Activated naive CD4-positive, alpha-beta T cell treated with anti-CD3 and anti-CD28 coated beads, Interleukin-2, amount 50 U/mL, for 72 hours (primary cell): ENCODE measurements around the gene ADGRL3. TPM values are rescaled to one million over a fixed set of nuclear protein-coding genes. Genes with fewer than 3 reads are reported as not detected.

Experiments used
- ATAC-seq, 2 donors: fragments of 150-1000 bp; cut with Tn5 transposase; 2 replicates each; pipeline ENCODE4 v1.10.0; 2021; ENCODE audit warnings: mild to moderate bottlenecking in 2 of 2, moderate library complexity in 2 of 2
- DNase-seq, 2 donors: peaks; one replicate each; pipeline ENCODE4 v3.0.0; 2021 to 2022; ENCODE audit warnings: low spot score in 2 of 2
- H3K27ac Mint-ChIP-seq, 2 donors: one replicate each; pipeline ENCODE4 v1.8.0; 2022; ENCODE audit warnings: mild to moderate bottlenecking in 2 of 2, mixed read lengths in 2 of 2
- H3K36me3 Mint-ChIP-seq, 2 donors: one replicate each; pipeline ENCODE4 v1.8.0; 2022; ENCODE audit warnings: mixed read lengths in 2 of 2
- H3K9me3 Mint-ChIP-seq, 2 donors: one replicate each; pipeline ENCODE4 v1.8.0; 2022; ENCODE audit warnings: mixed read lengths in 2 of 2
- total RNA-seq, 2 donors: library from RNA; stranded (reverse); gene quantifications; one replicate each; pipeline ENCODE4 v1.2.3, GENCODE V29; 2022

The ADGRL3 gene
- total RNA-seq, 2 donors from 2014 or later, result not detected

- DNase-seq (no peak), ATAC-seq (no peak)
- Mint-ChIP-seq H3K36me3 (no peaks in the 10 kb centered on the region), H3K27ac (no peak overlapping the region), H3K9me3 (peaks cover 3 to 5% of the 10 kb centered on the region in 2 donors)
Measured at GRCh38 chr4:61407642-61408618, 207.8 kb downstream of the ADGRL3 start.

- Mint-ChIP-seq H3K27ac (no peak overlapping the region), H3K36me3 (no peaks in the 10 kb centered on the region), H3K9me3 (peaks cover 3 to 8% of the 10 kb centered on the region in 2 donors)
- no peak for ATAC-seq
- DNase-seq, result no peak
Measured at GRCh38 chr4:61408861-61409260, 208.7 kb downstream of the ADGRL3 start.

DNA sequence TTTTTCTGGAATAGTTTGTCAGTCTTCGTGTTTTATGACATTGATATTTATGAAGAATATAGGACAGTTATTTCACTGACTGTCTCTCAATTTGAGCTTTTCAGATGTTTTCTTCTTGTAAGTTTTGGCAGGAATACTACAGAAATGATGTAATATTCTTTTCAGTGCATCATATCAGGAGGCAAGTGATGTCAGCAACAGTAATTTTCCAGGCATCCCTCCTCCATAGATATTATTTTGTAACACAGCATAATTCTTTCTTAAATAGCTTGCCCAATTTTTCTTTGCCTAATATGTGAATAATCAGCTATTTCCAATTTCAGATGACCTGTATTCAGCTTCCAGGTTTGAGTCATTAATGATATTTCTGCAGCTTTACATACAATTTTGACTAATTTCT, 211.1 kb downstream of the ADGRL3 start:
- Mint-ChIP-seq H3K27ac (no peak overlapping the region), H3K9me3 (peaks cover 3 to 8% of the 10 kb centered on the region in 2 donors), H3K36me3 (no peaks in the 10 kb centered on the region)
- no peak for DNase-seq
- ATAC-seq, result no peak

GRCh38 chr4:61425315-61425714, 225.2 kb downstream of the ADGRL3 start:
- Mint-ChIP-seq H3K9me3 (peaks cover 18 to 19% of the 10 kb centered on the region in 2 donors), H3K27ac (no peak overlapping the region), H3K36me3 (peaks cover 7 to 8% of the 10 kb centered on the region in 2 donors)
- ATAC-seq, result no peak
- DNase-seq, result no peak

DNA sequence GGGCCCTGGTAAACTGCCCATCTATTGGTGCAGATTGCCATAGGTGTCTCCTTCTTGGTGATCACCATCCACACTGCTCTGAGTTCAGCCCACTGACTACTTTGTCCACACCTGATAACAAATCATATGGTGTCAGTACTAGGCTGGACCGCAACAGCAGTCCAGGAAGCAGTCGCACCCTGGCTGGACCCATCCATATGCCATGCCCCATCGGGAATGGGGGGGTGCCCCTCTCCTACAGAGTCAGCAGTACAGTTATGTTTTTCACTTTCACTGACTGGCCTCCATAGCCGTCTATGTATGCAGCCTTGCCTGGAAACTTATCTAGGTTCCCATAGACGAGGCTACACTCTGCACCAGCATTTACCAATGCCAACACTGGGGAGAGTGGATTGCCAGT, 226.1 kb downstream of the ADGRL3 start:
- H3K9me3 Mint-ChIP-seq, result peaks cover 18 to 19% of the 10 kb centered on the region in 2 donors
- DNase-seq (no peak), ATAC-seq (no peak)
- peaks cover 7 to 8% of the 10 kb centered on the region in 2 donors for H3K36me3 Mint-ChIP-seq
- no peak overlapping the region for H3K27ac Mint-ChIP-seq

- H3K27ac Mint-ChIP-seq, result no peak overlapping the region
- DNase-seq (no peak), ATAC-seq (no peak)
- H3K36me3 Mint-ChIP-seq, result peaks cover 7 to 8% of the 10 kb centered on the region in 2 donors
- H3K9me3 Mint-ChIP-seq, result peaks cover 18 to 19% of the 10 kb centered on the region in 2 donors
Measured at GRCh38 chr4:61427099-61427817, 227.1 kb downstream of the ADGRL3 start.

GRCh38 chr4:61427818-61428495, 227.8 kb downstream of the ADGRL3 start:
- Mint-ChIP-seq H3K36me3 (peaks cover 7 to 8% of the 10 kb centered on the region in 2 donors), H3K9me3 (peaks cover 16 to 17% of the 10 kb centered on the region in 2 donors), H3K27ac (no peak overlapping the region)
- DNase-seq (no peak), ATAC-seq (no peak)

- no peak for DNase-seq
- Mint-ChIP-seq H3K27ac (no peak overlapping the region), H3K36me3 (peaks cover 0 to 8% of the 10 kb centered on the region in 2 donors), H3K9me3 (peaks cover 7 to 12% of the 10 kb centered on the region in 2 donors)
- ATAC-seq, result no peak
Measured at GRCh38 chr4:61428950-61429349, 228.8 kb downstream of the ADGRL3 start.

GRCh38 chr4:61431131-61431530, 231.0 kb downstream of the ADGRL3 start:
- Mint-ChIP-seq H3K9me3 (peaks cover 7 to 13% of the 10 kb centered on the region in 2 donors), H3K36me3 (peaks cover 0 to 8% of the 10 kb centered on the region in 2 donors), H3K27ac (no peak overlapping the region)
- ATAC-seq (no peak), DNase-seq (no peak)

- peaks cover 6 to 13% of the 10 kb centered on the region in 2 donors for H3K9me3 Mint-ChIP-seq
- H3K36me3 Mint-ChIP-seq, result no peaks in the 10 kb centered on the region
- no peak for DNase-seq
- H3K27ac Mint-ChIP-seq, result no peak overlapping the region
- no peak for ATAC-seq
Measured at GRCh38 chr4:61437923-61438322, 237.8 kb downstream of the ADGRL3 start.

DNA sequence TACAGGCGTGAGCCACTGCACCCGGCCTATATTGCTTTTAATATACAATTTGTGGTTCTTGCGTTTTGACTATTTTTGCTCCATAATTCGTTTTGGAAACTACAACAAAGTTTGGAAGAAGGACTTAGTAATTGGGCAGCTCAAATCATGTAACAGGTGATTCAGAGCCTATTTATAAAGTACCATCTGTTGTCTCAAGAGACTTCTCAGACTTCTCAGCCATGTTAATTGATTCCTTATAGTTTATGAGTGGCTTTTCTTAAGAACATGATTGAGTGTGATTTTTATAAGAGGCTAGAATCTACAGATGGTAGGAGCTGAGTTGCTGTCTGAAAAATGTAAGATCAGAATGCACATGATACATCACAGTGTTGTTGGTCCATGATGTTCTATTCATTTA, 240.2 kb downstream of the ADGRL3 start:
- Mint-ChIP-seq H3K27ac (no peak overlapping the region), H3K36me3 (no peaks in the 10 kb centered on the region), H3K9me3 (peaks cover 6 to 11% of the 10 kb centered on the region in 2 donors)
- DNase-seq (no peak), ATAC-seq (no peak)

DNA sequence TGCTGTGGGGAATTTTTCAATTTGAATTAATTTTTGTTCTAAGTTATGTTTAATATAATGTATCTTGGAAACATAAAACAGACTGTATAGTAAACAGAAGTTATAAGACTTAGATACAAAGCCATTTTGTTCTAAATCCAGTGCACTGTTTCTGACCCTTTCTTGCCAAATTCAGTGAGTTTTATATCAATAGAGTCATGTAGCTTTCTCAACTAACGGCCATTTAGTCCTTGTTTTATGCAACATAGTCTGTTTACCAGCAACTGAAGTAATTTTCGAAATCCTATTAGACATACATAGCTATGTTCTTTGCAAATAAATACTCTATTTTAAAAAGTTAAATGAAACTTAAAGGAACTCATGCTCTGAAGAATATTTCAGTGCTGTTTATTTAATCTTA, 242.8 kb downstream of the ADGRL3 start:
- no peaks in the 10 kb centered on the region for H3K36me3 Mint-ChIP-seq
- H3K9me3 Mint-ChIP-seq, result peaks cover 16% of the 10 kb centered on the region in 2 donors
- ATAC-seq (no peak), DNase-seq (no peak)
- H3K27ac Mint-ChIP-seq, result no peak overlapping the region

DNA sequence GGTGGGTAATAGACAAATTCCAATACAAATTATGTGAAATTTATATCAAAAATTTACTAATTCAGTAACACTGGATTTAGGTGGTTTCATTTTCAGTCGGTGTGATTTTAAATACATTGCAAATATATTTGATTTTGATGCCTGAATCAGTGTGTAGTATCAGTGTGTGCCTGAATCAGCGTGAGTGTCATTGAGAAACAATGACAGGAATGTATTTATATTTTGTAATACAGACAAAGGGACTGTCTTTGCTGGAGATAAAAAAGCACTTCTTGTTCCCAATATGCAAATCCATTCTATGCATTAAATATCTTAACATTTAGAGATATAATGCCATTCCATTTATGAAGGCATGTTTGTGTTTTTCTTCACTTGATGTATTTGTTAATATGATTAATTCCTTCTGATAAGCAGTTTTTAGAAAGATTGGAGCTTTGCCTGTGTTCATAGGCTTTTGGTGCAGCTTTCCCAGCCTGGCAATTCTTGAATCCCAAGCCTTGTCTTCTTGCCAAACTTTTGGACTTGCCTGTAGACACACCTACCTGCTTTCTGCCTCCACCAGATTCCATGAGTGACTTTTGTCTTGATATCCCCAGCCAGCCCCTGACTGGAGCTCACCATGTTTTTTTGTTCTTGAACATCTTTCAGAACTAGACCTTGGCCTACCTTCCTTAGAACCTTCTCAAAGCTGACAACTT, 243.8 kb downstream of the ADGRL3 start:
- DNase-seq (no peak), ATAC-seq (no peak)
- H3K36me3 Mint-ChIP-seq, result no peaks in the 10 kb centered on the region
- H3K9me3 Mint-ChIP-seq, result peaks cover 16% of the 10 kb centered on the region in 2 donors
- H3K27ac Mint-ChIP-seq, result no peak overlapping the region

GRCh38 chr4:61445374-61446063, 245.4 kb downstream of the ADGRL3 start:
- DNase-seq (no peak), ATAC-seq (no peak)
- H3K9me3 Mint-ChIP-seq, result peaks cover 16% of the 10 kb centered on the region in 2 donors
- H3K36me3 Mint-ChIP-seq, result no peaks in the 10 kb centered on the region
- H3K27ac Mint-ChIP-seq, result no peak overlapping the region

GRCh38 chr4:61446941-61447340, 246.8 kb downstream of the ADGRL3 start:
- Mint-ChIP-seq H3K9me3 (peaks cover 15% of the 10 kb centered on the region in 2 donors), H3K27ac (no peak overlapping the region), H3K36me3 (no peaks in the 10 kb centered on the region)
- no peak for ATAC-seq
- DNase-seq, result no peak

GRCh38 chr4:61447918-61448317, 247.8 kb downstream of the ADGRL3 start:
- Mint-ChIP-seq H3K9me3 (peaks cover 10 to 11% of the 10 kb centered on the region in 2 donors), H3K27ac (no peak overlapping the region), H3K36me3 (no peaks in the 10 kb centered on the region)
- ATAC-seq (no peak), DNase-seq (no peak)
